HEK293 (cell line): ENCODE data around the gene CAPN15.

Source experiments
- BCL11A ChIP-seq: fragments of 450-650 bp; formaldehyde crosslinking; IDR thresholded peaks from 2 replicates; pipeline ENCODE4 v1.5.1; 2016; ENCODE audit warnings: low read depth, missing biosample characterization, missing genetic modification characterization
- KLF7 ChIP-seq: fragments of 450-650 bp; formaldehyde crosslinking; IDR thresholded peaks from 2 replicates; pipeline ENCODE4 v1.5.1; 2016; ENCODE audit warnings: missing biosample characterization, missing genetic modification characterization, borderline replicate concordance
- KLF8 ChIP-seq: fragments of 450-650 bp; formaldehyde crosslinking; IDR thresholded peaks from 2 replicates; pipeline ENCODE4 v1.5.1; 2016; ENCODE audit warnings: missing biosample characterization, missing genetic modification characterization
- MZF1 ChIP-seq: fragments of 450-650 bp; formaldehyde crosslinking; IDR thresholded peaks from 2 replicates; pipeline ENCODE4 v1.5.1; 2017; ENCODE audit warnings: missing biosample characterization, missing genetic modification characterization, borderline replicate concordance
- SALL2 ChIP-seq: fragments of 450-650 bp; formaldehyde crosslinking; IDR thresholded peaks from 2 replicates; pipeline ENCODE4 v1.5.0; 2017; ENCODE audit warnings: missing biosample characterization, mild to moderate bottlenecking, missing genetic modification characterization, borderline replicate concordance
- TCF7L2 ChIP-seq: IDR thresholded peaks from 2 replicates; pipeline ENCODE4 v1.6.1; 2011; ENCODE audit warnings: low read depth, mild to moderate bottlenecking, inconsistent platforms, low read length, moderate library complexity, borderline replicate concordance
- YY2 ChIP-seq: fragments of 450-650 bp; formaldehyde crosslinking; IDR thresholded peaks from 2 replicates; pipeline ENCODE4 v1.5.1; 2016; ENCODE audit warnings: missing biosample characterization, missing genetic modification characterization
- ZBTB21 ChIP-seq: fragments of 450-650 bp; formaldehyde crosslinking; IDR thresholded peaks from 2 replicates; pipeline ENCODE4 v1.5.1; 2017; ENCODE audit warnings: missing biosample characterization, missing genetic modification characterization
- ZFHX2 ChIP-seq: fragments of 450-650 bp; formaldehyde crosslinking; conservative IDR thresholded peaks from 2 replicates; pipeline ENCODE4 v1.5.1; 2016; ENCODE audit warnings: missing biosample characterization, missing genetic modification characterization
- ZFP69B ChIP-seq: fragments of 450-650 bp; formaldehyde crosslinking; IDR thresholded peaks from 2 replicates; pipeline ENCODE4 v1.5.1; 2016; ENCODE audit warnings: missing biosample characterization, missing genetic modification characterization
- ZIC2 ChIP-seq: fragments of 450-650 bp; formaldehyde crosslinking; IDR thresholded peaks from 2 replicates; pipeline ENCODE4 v1.5.1; 2016; ENCODE audit warnings: missing biosample characterization, missing genetic modification characterization
- ZNF10 ChIP-seq: fragments of 450-650 bp; formaldehyde crosslinking; IDR thresholded peaks from 2 replicates; pipeline ENCODE4 v1.5.1; 2017; ENCODE audit warnings: missing biosample characterization, missing genetic modification characterization
- ZNF121 ChIP-seq: fragments of 450-650 bp; formaldehyde crosslinking; IDR thresholded peaks from 2 replicates; pipeline ENCODE4 v1.5.1; 2016; ENCODE audit warnings: missing biosample characterization, missing genetic modification characterization
- ZNF169 ChIP-seq: fragments of 450-650 bp; formaldehyde crosslinking; IDR thresholded peaks from 2 replicates; pipeline ENCODE4 v1.5.1; 2016; ENCODE audit warnings: missing biosample characterization, missing genetic modification characterization
- ZNF394 ChIP-seq: fragments of 450-650 bp; formaldehyde crosslinking; IDR thresholded peaks from 2 replicates; pipeline ENCODE4 v1.5.1; 2016; ENCODE audit warnings: missing biosample characterization, missing genetic modification characterization, mild to moderate bottlenecking, moderate library complexity, borderline replicate concordance
- ZNF473 ChIP-seq: fragments of 450-650 bp; formaldehyde crosslinking; IDR thresholded peaks from 2 replicates; pipeline ENCODE4 v1.5.1; 2017; ENCODE audit warnings: missing biosample characterization, missing genetic modification characterization
- ZNF560 ChIP-seq: fragments of 450-650 bp; formaldehyde crosslinking; IDR thresholded peaks from 2 replicates; pipeline ENCODE4 v1.5.1; 2017; ENCODE audit warnings: missing biosample characterization, missing genetic modification characterization, borderline replicate concordance
- ZNF561 ChIP-seq: fragments of 450-650 bp; IDR thresholded peaks from 2 replicates; pipeline ENCODE4 v1.5.1; 2018; ENCODE audit warnings: missing biosample characterization, missing genetic modification characterization, borderline replicate concordance
- ZNF624 ChIP-seq: fragments of 450-650 bp; formaldehyde crosslinking; IDR thresholded peaks from 2 replicates; pipeline ENCODE4 v1.5.1; 2017; ENCODE audit warnings: missing biosample characterization, missing genetic modification characterization
- ZNF626 ChIP-seq: fragments of 450-650 bp; sonication (Bioruptor Pico); formaldehyde crosslinking; IDR thresholded peaks from 2 replicates; pipeline ENCODE4 v1.5.1; 2018; ENCODE audit warnings: missing biosample characterization, missing genetic modification characterization, inconsistent platforms
- ZNF629 ChIP-seq: fragments of 450-650 bp; formaldehyde crosslinking; IDR thresholded peaks from 2 replicates; pipeline ENCODE4 v1.5.1; 2017; ENCODE audit warnings: missing biosample characterization, missing genetic modification characterization
- ZNF664 ChIP-seq: fragments of 450-650 bp; formaldehyde crosslinking; IDR thresholded peaks from 2 replicates; pipeline ENCODE4 v1.5.1; 2016; ENCODE audit warnings: missing biosample characterization, missing genetic modification characterization
- ZNF701 ChIP-seq: fragments of 450-650 bp; formaldehyde crosslinking; IDR thresholded peaks from 2 replicates; pipeline ENCODE4 v1.5.1; 2016; ENCODE audit warnings: missing biosample characterization, missing genetic modification characterization
- ZNF707 ChIP-seq: fragments of 450-650 bp; formaldehyde crosslinking; IDR thresholded peaks from 2 replicates; pipeline ENCODE4 v1.5.1; 2016; ENCODE audit warnings: missing biosample characterization, missing genetic modification characterization
- ZNF76 ChIP-seq: fragments of 450-650 bp; formaldehyde crosslinking; IDR thresholded peaks from 2 replicates; pipeline ENCODE4; 2016; ENCODE audit warnings: low read depth, missing biosample characterization, missing genetic modification characterization, borderline replicate concordance
- ZNF837 ChIP-seq: fragments of 450-650 bp; formaldehyde crosslinking; IDR thresholded peaks from 2 replicates; pipeline ENCODE4 v1.5.1; 2016; ENCODE audit warnings: missing biosample characterization, missing genetic modification characterization
- ZSCAN4 ChIP-seq: fragments of 450-650 bp; formaldehyde crosslinking; IDR thresholded peaks from 2 replicates; pipeline ENCODE4 v1.5.1; 2017; ENCODE audit warnings: missing biosample characterization, missing genetic modification characterization
- TF ChIP-seq, protein P1 (sequence below): fragments of 450-650 bp; formaldehyde crosslinking; IDR thresholded peaks from 2 replicates; pipeline ENCODE4 v1.5.1; 2016; ENCODE audit warnings: missing biosample characterization, missing genetic modification characterization
- TF ChIP-seq, protein P2 (sequence below): fragments of 450-650 bp; formaldehyde crosslinking; IDR thresholded peaks from 2 replicates; pipeline ENCODE4 v1.5.1; 2016; ENCODE audit warnings: missing biosample characterization, missing genetic modification characterization
- TF ChIP-seq, protein P3 (sequence below): fragments of 450-650 bp; formaldehyde crosslinking; IDR thresholded peaks from 2 replicates; pipeline ENCODE4 v1.5.1; 2016; ENCODE audit warnings: missing biosample characterization, missing genetic modification characterization
- TF ChIP-seq, protein P4 (sequence below): fragments of 450-650 bp; formaldehyde crosslinking; optimal IDR thresholded peaks from 2 replicates; pipeline ENCODE3; 2016; ENCODE audit warnings: missing biosample characterization, mild to moderate bottlenecking, missing genetic modification characterization

The CAPN15 gene

GRCh38 chr16:527015-527903 lies at the start of gene CAPN15 (continued):
- TF ChIP-seq KLF7 (peak; percentile 57; the same call in 1 of the 2 replicates), ZNF707 (tag by site-specific recombination) (no peak), ZFHX2 (tag by site-specific recombination) (peak; percentile 5; the same call in 1 of the 2 replicates), ZNF664 (tag by site-specific recombination) (no peak), ZNF561 (tag by site-specific recombination) (peak; percentile 75; the same call in 1 of the 2 replicates), ZNF624 (no peak), ZNF701 (tag by site-specific recombination) (no peak), TCF7L2 (no peak), BCL11A (tag by site-specific recombination) (no peak), YY2 (tag by site-specific recombination) (peak; percentile 53; the same call in 1 of the 2 replicates), ZFP69B (tag by site-specific recombination) (peak; percentile 38; the same call in 1 of the 2 replicates), MZF1 (no peak), KLF8 (tag by site-specific recombination) (peak; percentile 96), ZSCAN4 (tag by site-specific recombination) (no peak), ZIC2 (tag by site-specific recombination) (no peak), ZNF76 (peak; percentile 100), ZNF560 (tag by site-specific recombination) (no peak), ZNF10 (peak; percentile 88), ZNF629 (tag by site-specific recombination) (peak; percentile 39), ZNF169 (tag by site-specific recombination) (0 out of 2 replicates have a peak, but pooled peaks have one; percentile 34), SALL2 (tag by site-specific recombination) (no peak), ZNF394 (tag by site-specific recombination) (peak; percentile 71; the same call in 1 of the 2 replicates), ZNF837 (tag by site-specific recombination) (no peak), ZNF473 (tag by site-specific recombination) (no peak), ZNF121 (tag by site-specific recombination) (no peak), ZBTB21 (no peak), ZNF626 (no peak)
- TF ChIP-seq, protein P1, sequence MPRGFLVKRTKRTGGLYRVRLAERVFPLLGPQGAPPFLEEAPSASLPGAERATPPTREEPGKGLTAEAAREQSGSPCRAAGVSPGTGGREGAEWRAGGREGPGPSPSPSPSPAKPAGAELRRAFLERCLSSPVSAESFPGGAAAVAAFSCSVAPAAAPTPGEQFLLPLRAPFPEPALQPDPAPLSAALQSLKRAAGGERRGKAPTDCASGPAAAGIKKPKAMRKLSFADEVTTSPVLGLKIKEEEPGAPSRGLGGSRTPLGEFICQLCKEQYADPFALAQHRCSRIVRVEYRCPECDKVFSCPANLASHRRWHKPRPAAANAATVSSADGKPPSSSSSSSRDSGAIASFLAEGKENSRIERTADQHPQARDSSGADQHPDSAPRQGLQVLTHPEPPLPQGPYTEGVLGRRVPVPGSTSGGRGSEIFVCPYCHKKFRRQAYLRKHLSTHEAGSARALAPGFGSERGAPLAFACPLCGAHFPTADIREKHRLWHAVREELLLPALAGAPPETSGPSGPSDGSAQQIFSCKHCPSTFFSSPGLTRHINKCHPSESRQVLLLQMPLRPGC: no peak
- TF ChIP-seq, protein P2, sequence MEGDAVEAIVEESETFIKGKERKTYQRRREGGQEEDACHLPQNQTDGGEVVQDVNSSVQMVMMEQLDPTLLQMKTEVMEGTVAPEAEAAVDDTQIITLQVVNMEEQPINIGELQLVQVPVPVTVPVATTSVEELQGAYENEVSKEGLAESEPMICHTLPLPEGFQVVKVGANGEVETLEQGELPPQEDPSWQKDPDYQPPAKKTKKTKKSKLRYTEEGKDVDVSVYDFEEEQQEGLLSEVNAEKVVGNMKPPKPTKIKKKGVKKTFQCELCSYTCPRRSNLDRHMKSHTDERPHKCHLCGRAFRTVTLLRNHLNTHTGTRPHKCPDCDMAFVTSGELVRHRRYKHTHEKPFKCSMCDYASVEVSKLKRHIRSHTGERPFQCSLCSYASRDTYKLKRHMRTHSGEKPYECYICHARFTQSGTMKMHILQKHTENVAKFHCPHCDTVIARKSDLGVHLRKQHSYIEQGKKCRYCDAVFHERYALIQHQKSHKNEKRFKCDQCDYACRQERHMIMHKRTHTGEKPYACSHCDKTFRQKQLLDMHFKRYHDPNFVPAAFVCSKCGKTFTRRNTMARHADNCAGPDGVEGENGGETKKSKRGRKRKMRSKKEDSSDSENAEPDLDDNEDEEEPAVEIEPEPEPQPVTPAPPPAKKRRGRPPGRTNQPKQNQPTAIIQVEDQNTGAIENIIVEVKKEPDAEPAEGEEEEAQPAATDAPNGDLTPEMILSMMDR (tag by site-specific recombination): peak; percentile 25; the same call in 1 of the 2 replicates
- TF ChIP-seq, protein P3, sequence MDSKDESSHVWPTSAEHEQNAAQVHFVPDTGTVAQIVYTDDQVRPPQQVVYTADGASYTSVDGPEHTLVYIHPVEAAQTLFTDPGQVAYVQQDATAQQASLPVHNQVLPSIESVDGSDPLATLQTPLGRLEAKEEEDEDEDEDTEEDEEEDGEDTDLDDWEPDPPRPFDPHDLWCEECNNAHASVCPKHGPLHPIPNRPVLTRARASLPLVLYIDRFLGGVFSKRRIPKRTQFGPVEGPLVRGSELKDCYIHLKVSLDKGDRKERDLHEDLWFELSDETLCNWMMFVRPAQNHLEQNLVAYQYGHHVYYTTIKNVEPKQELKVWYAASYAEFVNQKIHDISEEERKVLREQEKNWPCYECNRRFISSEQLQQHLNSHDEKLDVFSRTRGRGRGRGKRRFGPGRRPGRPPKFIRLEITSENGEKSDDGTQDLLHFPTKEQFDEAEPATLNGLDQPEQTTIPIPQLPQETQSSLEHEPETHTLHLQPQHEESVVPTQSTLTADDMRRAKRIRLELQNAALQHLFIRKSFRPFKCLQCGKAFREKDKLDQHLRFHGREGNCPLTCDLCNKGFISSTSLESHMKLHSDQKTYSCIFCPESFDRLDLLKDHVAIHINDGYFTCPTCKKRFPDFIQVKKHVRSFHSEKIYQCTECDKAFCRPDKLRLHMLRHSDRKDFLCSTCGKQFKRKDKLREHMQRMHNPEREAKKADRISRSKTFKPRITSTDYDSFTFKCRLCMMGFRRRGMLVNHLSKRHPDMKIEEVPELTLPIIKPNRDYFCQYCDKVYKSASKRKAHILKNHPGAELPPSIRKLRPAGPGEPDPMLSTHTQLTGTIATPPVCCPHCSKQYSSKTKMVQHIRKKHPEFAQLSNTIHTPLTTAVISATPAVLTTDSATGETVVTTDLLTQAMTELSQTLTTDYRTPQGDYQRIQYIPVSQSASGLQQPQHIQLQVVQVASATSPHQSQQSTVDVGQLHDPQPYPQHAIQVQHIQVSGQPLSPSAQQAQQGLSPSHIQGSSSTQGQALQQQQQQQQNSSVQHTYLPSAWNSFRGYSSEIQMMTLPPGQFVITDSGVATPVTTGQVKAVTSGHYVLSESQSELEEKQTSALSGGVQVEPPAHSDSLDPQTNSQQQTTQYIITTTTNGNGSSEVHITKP: peak; percentile 74
- TF ChIP-seq, protein P4, sequence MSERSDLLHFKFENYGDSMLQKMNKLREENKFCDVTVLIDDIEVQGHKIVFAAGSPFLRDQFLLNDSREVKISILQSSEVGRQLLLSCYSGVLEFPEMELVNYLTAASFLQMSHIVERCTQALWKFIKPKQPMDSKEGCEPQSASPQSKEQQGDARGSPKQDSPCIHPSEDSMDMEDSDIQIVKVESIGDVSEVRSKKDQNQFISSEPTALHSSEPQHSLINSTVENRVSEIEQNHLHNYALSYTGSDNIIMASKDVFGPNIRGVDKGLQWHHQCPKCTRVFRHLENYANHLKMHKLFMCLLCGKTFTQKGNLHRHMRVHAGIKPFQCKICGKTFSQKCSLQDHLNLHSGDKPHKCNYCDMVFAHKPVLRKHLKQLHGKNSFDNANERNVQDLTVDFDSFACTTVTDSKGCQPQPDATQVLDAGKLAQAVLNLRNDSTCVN (tag by site-specific recombination): peak; percentile 92
